Peyer's patch (tissue), 4 donors: ENCODE data around the gene USP22. TPM values are rescaled to one million over a fixed set of nuclear protein-coding genes. Genes with fewer than 3 reads are reported as not detected.

Source experiments
- DNase-seq, 3 donors: peaks; one replicate each; pipeline ENCODE4 v3.0.0-alpha.2; 2017 to 2019
- H3K27ac ChIP-seq, 4 donors: fragments of 200-600 bp; sonication (generic); one replicate each; pipeline ENCODE4 v1.5.1; 2016 to 2019
- H3K27me3 ChIP-seq, 2 donors: fragments of 200-600 bp; sonication (generic); one replicate each; pipeline ENCODE4 v1.5.1; 2019
- H3K36me3 ChIP-seq, 3 donors: fragments of 200-600 bp; sonication (generic); one replicate each; pipeline ENCODE4 v1.5.1; 2016 to 2019
- H3K4me1 ChIP-seq, 4 donors: fragments of 200-600 bp; sonication (generic); one replicate each; pipeline ENCODE4 v1.5.1; 2016 to 2019
- H3K4me3 ChIP-seq, 4 donors: fragments of 200-600 bp; sonication (generic); 1 replicate in 3 of 4; 2 replicates in 1 of 4; pipeline ENCODE4 v1.5.1; 2016 to 2019; ENCODE audit warnings: mild to moderate bottlenecking in 1 of 4
- H3K9me3 ChIP-seq, 4 donors: fragments of 200-600 bp; sonication (generic); one replicate each; pipeline ENCODE4 v1.5.1; 2016 to 2019; ENCODE audit warnings: mild to moderate bottlenecking in 1 of 4
- CTCF ChIP-seq, 6 experiments: fragments of 450-650 bp in 4 of 6; fragments of 200-600 bp in 2 of 6; sonication (generic) in 1 of 6; IDR thresholded peaks; one replicate each; pipeline ENCODE4 v1.5.1; 2017 to 2019; ENCODE audit warnings: antibody characterized with exemption in 6 of 6, mild to moderate bottlenecking in 3 of 6, moderate library complexity in 1 of 6
- POLR2A ChIP-seq, 2 donors: fragments of 450-650 bp; IDR thresholded peaks; one replicate each; pipeline ENCODE4 v1.5.1; 2017; ENCODE audit warnings: antibody characterized with exemption in 2 of 2, mild to moderate bottlenecking in 2 of 2, moderate library complexity in 2 of 2
- total RNA-seq, 4 donors: library from RNA; depleted of rRNA; stranded (reverse); fragments of >200 nt; gene quantifications; one replicate each; pipeline ENCODE4 v1.1.0, GENCODE V29; 2016

Gene USP22
- total RNA-seq, 4 donors from 2014 or later, result 125 to 229 (median 146) TPM

DNA sequence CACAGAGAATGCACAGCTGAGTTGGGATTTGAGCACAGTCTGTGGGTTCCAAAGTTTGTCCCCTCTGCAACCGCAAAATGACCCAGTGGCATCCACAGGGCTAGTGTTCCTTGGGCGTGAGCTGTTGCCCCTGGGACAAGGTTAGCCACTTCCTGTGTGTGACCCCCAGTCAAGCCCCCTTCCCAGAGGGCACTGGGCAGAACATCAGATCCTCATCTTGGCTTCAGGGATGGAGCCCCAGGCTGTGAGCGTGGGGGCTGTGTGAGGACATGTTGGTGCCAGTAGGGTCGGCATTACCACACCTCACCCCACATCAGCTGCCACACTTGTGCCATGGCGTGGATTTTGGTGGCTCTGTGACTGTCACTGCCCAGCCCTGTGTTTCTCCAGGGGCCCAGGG, 55.3 kb downstream of the USP22 start:
- H3K36me3 ChIP-seq, result no peaks in the 10 kb centered on the region
- H3K4me1 ChIP-seq, result no peaks in the 10 kb centered on the region
- TF ChIP-seq CTCF (IDR thresholded peaks at IDR 0.05) (no peak), POLR2A (IDR thresholded peaks at IDR 0.05) (no peak)
- H3K4me3 ChIP-seq, result no peak overlapping the region
- no peak overlapping the region for H3K27ac ChIP-seq
- peak in 2 of 3 donors; percentile 25 to 27 for DNase-seq
- H3K27me3 ChIP-seq, result no peaks in the 10 kb centered on the region
- H3K9me3 ChIP-seq, result no peaks in the 10 kb centered on the region

GRCh38 chr17:20986767-20987510, 55.9 kb downstream of the USP22 start:
- Histone ChIP-seq H3K27me3 (no peaks in the 10 kb centered on the region), H3K4me3 (no peak overlapping the region), H3K27ac (no peak overlapping the region), H3K36me3 (no peaks in the 10 kb centered on the region), H3K4me1 (no peaks in the 10 kb centered on the region), H3K9me3 (no peaks in the 10 kb centered on the region)
- peak in 2 of 3 donors; percentile 12 to 35 for DNase-seq
- no peak for TF ChIP-seq POLR2A (IDR thresholded peaks at IDR 0.05)
- no peak for TF ChIP-seq CTCF (IDR thresholded peaks at IDR 0.05)

DNA sequence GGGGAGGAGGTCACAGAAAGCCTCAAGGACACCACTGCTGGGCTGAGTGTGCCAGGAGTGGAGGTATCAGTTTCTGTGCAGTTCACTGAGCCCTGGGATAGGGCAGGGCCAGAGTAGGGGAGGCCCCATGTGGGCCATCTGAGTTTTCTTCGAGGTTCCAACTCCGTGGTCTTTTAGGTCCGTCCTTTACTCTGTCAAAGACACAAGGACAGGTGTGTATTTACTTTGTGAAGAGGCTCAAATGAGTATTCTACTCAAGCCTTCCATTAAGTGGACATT, 59.5 kb downstream of the USP22 start:
- DNase-seq, result peak in 1 of 3 donors; percentile 25
- no peak overlapping the region for H3K27ac ChIP-seq
- H3K4me3 ChIP-seq, result no peak overlapping the region
- H3K9me3 ChIP-seq, result no peaks in the 10 kb centered on the region
- TF ChIP-seq POLR2A (IDR thresholded peaks at IDR 0.05) (no peak), CTCF (IDR thresholded peaks at IDR 0.05) (no peak)
- no peaks in the 10 kb centered on the region for H3K36me3 ChIP-seq
- H3K27me3 ChIP-seq, result no peaks in the 10 kb centered on the region
- H3K4me1 ChIP-seq, result no peaks in the 10 kb centered on the region

GRCh38 chr17:20982589-20983358, 60.0 kb downstream of the USP22 start:
- Histone ChIP-seq H3K4me1 (no peaks in the 10 kb centered on the region), H3K9me3 (no peaks in the 10 kb centered on the region), H3K27me3 (no peaks in the 10 kb centered on the region), H3K27ac (no peak overlapping the region), H3K36me3 (no peaks in the 10 kb centered on the region), H3K4me3 (no peak overlapping the region)
- TF ChIP-seq POLR2A (IDR thresholded peaks at IDR 0.05), result no peak
- TF ChIP-seq CTCF (IDR thresholded peaks at IDR 0.05), result no peak
- peak in 1 of 3 donors; percentile 9 for DNase-seq

DNA sequence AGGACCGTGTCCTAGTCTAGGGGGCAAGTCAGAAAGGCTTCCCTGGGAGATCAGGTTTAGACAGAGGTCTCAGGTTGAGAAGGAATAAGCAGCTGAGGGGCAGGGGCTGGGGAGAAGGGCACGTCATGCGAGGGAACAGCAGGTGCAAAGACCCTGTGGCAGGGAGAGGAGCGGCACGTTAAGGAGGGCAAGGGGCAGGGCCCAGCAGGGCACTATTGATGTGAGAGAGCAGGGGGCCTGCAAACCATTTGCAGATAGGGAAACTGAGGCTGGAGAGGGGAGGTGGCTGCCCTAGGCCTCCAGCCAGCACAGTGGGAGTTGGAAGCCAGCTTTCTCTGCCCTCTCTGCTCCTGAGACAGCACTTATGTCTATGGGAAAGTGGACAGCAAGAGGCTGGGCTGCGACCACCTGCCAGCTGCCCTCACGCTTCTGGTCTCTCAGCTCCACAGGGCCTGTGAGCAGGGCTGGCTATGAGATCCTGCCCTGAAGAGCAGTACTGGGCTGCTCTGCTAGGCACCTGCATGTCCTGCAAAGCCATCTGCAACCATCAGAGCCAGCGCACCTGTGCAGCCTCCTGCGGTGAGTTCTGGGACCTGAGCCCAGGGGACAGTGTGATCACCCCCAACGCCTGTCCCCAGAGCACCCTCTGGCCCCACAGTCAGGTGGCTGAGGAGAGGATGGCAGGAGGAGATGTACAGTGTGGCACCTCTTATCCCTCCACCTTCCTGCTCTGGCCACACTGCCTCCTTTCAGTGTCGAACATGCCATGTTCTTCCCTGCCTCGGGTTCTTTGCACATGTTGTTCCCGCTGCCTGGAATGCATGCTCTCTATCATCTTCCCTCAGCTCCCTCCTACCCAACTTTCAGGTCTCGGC, 61.5 kb downstream of the USP22 start:
- no peaks in the 10 kb centered on the region for H3K36me3 ChIP-seq
- no peak for TF ChIP-seq CTCF (IDR thresholded peaks at IDR 0.05)
- no peak for TF ChIP-seq POLR2A (IDR thresholded peaks at IDR 0.05)
- H3K27ac ChIP-seq, result no peak overlapping the region
- no peaks in the 10 kb centered on the region for H3K27me3 ChIP-seq
- no peaks in the 10 kb centered on the region for H3K9me3 ChIP-seq
- DNase-seq, result no peak
- H3K4me3 ChIP-seq, result no peak overlapping the region
- no peaks in the 10 kb centered on the region for H3K4me1 ChIP-seq
